PC-9 (cell line): ENCODE data around the gene MAML3.

Source experiments
- EZH2 ChIP-seq: fragments of 200-600 bp; sonication (generic); IDR thresholded peaks from 2 replicates; pipeline ENCODE4 v1.8.0; 2017; ENCODE audit warnings: antibody characterized with exemption, low read depth
- TF ChIP-seq, protein P1 (sequence below): fragments of 200-600 bp; sonication (generic); conservative IDR thresholded peaks from 2 replicates; pipeline ENCODE4 v1.6.1; 2017; ENCODE audit warnings: mixed run types, antibody characterized with exemption, mild to moderate bottlenecking, moderate library complexity

DNA sequence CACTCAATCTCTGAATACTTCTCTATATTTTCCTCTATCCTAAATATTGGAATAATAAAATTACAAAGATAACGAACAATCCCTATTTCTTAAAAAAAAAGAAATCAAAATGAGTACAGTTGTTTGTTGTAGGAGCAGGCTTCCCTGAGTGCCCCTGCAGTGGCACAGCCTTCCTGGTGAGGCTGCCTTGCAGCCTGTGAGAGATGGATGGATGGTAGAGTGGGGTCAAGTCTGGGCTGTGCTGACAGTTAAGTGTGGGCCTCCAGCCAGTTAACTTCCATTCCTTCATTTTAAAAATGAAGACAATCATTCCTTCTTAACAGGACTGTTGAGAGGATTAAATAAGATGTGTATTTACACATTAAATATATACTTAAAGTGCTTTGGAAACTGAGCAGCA lies 351.5 kb downstream of the MAML3 start:
- TF ChIP-seq, protein P1, sequence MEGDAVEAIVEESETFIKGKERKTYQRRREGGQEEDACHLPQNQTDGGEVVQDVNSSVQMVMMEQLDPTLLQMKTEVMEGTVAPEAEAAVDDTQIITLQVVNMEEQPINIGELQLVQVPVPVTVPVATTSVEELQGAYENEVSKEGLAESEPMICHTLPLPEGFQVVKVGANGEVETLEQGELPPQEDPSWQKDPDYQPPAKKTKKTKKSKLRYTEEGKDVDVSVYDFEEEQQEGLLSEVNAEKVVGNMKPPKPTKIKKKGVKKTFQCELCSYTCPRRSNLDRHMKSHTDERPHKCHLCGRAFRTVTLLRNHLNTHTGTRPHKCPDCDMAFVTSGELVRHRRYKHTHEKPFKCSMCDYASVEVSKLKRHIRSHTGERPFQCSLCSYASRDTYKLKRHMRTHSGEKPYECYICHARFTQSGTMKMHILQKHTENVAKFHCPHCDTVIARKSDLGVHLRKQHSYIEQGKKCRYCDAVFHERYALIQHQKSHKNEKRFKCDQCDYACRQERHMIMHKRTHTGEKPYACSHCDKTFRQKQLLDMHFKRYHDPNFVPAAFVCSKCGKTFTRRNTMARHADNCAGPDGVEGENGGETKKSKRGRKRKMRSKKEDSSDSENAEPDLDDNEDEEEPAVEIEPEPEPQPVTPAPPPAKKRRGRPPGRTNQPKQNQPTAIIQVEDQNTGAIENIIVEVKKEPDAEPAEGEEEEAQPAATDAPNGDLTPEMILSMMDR, result no peak
- TF ChIP-seq EZH2, result no peak
